ENCODE results near the gene MPPED1.

- TF ChIP-seq CTCF (IDR thresholded peaks at IDR 0.05), result no peak
- no peak for TF ChIP-seq EP300 (IDR thresholded peaks at IDR 0.05)
Observed at GRCh38 chr22:43411040-43411868, 560 bp upstream of the MPPED1 start.
